GM19193 (cell line): Measurements from ENCODE around the gene DENND1B.

Experiments
- POLR2A ChIP-seq: IDR thresholded peaks from 4 replicates; pipeline ENCODE4 v1.6.1; 2011; ENCODE audit not compliant: insufficient read depth, insufficient read length; ENCODE audit errors: extremely low read depth

Gene DENND1B

GRCh38 chr1:197544130-197544529 is 231.2 kb downstream of the DENND1B start:
- TF ChIP-seq POLR2A: no peak

DNA sequence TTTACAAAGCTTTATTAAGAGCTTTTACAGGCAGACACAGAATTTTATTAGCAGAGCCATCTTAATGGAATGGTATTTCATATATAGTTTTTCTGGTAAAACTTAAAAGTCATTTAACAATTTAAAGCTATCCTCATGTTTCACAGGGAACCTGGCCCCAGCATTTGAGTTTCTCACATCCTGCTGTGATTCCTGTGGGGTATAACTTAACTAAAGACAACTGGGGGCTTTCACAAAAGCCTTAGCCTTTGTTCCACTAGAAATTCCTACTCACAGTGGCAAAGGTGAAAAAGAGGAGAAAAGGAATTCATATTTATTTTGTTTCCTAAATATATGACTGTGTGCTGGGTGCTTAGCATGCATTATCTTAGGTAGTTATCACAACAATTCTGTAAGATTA is 233.9 kb downstream of the DENND1B start:
- TF ChIP-seq POLR2A: no peak

- no peak for TF ChIP-seq POLR2A
Measured at GRCh38 chr1:197526736-197527371, 248.4 kb downstream of the DENND1B start.

DNA sequence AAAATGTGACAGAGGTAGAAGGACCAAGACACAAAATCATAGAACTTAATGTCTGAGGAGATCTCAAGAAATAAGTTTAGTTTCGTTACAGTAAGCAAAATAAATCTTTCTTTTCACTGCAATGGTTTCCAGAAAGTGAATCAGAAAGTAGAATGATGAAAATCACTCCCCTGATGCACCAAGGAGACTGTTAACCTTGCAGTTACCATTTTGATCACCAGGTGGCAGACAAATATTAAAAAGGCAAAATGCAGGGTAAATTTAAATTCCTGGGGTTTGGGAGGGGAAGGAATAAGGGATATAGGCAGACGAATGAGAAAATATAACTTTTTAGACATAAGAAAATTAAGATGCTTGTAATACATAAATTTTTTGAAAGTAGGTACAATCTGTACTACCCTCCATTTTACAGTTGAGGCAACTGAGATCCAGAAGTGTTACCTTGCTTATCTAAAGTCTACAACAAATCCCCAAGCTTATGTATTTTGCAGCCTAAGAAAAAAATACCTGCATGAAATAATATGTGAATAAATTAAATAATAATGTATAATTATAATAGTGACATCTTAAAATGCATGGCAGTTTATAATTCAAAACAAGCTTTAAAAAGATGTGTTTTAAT is 254.1 kb downstream of the DENND1B start:
- TF ChIP-seq POLR2A: no peak

DNA sequence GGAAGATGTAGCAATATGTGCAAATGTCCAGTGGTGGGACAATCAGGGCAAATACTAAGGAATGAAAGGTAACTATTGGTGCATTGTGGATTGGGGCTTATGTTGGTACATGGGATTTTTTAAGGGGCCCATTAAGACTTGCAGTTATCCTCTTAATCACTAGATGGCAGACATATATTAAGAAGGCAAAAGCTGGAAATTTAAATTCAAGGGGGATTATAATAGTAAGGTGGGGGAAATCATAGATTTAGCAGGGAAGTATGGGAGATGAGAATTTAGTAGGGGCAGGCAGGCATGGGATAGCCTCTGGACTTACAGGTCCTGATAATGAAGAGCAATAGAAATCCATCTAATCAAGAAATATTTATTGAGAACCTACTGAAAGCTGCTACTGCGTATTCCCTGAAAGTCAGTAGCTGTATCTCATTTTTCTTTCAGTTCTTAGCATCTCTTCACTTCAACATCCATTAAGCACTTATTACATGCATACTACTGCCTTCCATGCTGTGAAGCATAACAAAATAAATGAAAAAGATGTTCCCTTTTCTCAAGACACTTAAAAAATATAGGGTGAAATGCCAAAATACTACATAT is 255.4 kb downstream of the DENND1B start:
- TF ChIP-seq POLR2A: no peak

DNA sequence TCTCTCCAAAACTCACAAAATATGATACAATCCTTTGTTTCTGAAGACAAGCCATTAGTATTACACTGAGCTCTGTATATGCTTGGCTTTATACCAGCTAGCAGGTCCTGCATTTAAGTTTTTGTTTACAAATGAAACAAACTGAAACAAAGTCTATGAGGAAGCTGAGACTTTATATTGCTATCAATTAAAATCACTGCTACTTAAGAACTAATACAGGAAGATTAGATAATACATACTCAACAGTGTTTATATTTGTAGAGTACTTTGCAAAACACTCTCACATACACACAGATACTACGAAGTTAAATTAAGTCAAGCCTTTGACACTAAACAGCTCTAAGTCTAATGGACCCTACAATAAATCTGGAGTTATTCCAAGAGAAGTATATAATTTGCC is 259.9 kb downstream of the DENND1B start:
- TF ChIP-seq POLR2A: no peak

- no peak for TF ChIP-seq POLR2A
Measured at GRCh38 chr1:197510691-197511378, 264.4 kb downstream of the DENND1B start.

- no peak for TF ChIP-seq POLR2A
Measured at GRCh38 chr1:197496722-197497121, 278.6 kb downstream of the DENND1B start.

DNA sequence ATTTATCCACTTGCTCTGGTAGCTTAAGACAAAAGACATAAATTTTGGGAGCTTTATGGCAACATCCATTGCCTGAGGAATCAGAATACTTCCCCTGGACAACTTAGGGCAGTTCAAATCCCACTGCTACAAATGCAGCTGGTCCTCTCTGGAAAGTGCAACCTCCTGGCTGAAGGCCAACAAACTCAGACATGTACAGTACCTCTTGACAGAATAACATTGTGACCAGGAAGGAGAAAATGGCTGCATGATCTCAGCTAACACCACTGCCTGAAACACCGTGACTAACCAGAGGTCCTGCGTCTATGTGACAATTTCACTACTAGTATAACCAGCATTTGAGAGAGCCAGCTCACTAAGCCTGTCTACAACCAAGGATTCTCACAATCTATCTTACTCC is 288.3 kb downstream of the DENND1B start:
- TF ChIP-seq POLR2A: no peak

DNA sequence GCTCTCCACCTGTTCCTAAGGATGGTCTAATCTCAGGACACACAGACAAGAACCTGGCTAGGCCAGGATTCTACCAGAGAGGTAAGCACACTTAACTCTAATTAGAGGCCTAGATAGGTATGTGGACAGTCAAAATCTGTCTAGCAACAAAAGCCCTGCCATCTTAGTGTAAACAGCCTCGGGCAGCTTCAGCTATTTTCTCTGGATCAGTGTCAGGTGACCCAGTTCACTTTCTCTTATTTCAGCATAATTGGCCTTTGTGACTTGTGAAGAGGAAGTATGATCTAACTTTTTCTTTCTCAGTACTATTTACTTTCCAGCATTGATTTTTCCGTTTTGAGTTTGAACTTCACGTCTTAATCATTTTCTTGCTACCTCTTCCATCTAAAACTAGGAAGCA is 289.5 kb downstream of the DENND1B start:
- TF ChIP-seq POLR2A: no peak

DNA sequence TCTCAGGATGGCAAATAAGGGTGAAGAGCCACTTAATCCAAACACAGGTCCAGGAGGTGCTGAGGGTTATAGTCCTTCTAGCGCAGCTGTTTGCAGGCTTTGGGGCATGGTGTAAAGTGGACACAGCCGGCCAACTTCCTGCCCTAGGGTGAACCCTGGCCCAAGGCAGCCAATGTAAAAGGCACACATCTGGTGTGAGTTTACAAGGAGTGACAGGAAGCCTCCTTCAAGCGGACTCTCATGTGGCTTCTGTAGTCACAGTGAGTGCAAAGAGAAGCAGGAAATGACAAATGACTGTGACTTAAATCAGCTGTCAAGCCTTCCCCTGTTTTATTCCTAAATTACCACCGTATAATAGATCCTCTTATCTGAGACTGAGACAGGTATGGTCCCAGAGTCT is 294.2 kb downstream of the DENND1B start:
- no peak for TF ChIP-seq POLR2A

DNA sequence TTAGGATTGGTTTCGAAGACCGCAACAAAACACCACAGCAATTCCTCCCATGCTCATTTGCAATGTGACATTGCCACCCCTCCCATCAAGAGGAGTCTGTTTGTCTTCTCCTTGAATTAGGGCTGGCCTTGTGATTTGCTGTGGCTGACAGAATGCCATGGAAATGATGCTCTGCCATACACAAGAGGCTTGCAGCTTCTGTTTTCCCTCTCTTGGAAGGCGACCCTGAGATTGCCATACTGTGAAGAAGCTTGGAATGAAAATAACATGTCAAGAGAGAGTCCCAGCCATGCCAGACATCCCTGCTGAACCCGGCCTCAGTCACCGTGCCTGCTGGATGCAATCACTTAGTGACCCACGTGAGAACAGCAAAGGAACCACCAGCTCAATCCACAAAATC is 294.8 kb downstream of the DENND1B start:
- no peak for TF ChIP-seq POLR2A

DNA sequence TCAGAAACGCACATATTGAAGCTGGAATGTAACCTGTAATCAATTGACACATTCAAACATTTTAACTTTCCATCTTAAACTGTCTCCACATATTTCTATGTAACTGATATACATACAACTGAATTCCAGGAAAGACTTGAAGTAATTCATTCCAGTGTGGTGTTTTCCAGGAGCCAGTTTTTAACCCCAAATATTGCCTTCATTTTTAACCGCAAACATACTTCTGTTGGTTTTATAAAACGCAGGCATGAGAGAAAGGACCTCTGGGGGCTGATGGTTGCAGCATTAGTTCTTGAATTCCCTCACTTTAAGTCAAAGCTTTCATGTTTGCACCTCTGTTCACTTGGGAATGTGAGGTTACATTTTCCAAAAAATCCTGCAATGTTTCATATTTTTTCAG is 303.1 kb downstream of the DENND1B start:
- no peak for TF ChIP-seq POLR2A

GRCh38 chr1:197471248-197471985 is 303.9 kb downstream of the DENND1B start:
- TF ChIP-seq POLR2A: no peak

- TF ChIP-seq POLR2A: no peak
Measured at GRCh38 chr1:197470330-197470729, 304.9 kb downstream of the DENND1B start.
